GM10266 (cell line): ENCODE data around the gene MTPN.

Source experiments
- DNase-seq: peaks from one replicate; pipeline ENCODE4 v3.0.0; 2012; ENCODE audit errors: extremely low spot score
- TF ChIP-seq, protein P1 (sequence below): IDR thresholded peaks from 2 replicates; pipeline ENCODE4 v1.5.1; 2012; ENCODE audit warnings: mild to moderate bottlenecking, low read depth; ENCODE audit not compliant: control insufficient read depth, insufficient read depth; ENCODE audit errors: missing control alignments

Gene MTPN, protein sequence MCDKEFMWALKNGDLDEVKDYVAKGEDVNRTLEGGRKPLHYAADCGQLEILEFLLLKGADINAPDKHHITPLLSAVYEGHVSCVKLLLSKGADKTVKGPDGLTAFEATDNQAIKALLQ

DNA sequence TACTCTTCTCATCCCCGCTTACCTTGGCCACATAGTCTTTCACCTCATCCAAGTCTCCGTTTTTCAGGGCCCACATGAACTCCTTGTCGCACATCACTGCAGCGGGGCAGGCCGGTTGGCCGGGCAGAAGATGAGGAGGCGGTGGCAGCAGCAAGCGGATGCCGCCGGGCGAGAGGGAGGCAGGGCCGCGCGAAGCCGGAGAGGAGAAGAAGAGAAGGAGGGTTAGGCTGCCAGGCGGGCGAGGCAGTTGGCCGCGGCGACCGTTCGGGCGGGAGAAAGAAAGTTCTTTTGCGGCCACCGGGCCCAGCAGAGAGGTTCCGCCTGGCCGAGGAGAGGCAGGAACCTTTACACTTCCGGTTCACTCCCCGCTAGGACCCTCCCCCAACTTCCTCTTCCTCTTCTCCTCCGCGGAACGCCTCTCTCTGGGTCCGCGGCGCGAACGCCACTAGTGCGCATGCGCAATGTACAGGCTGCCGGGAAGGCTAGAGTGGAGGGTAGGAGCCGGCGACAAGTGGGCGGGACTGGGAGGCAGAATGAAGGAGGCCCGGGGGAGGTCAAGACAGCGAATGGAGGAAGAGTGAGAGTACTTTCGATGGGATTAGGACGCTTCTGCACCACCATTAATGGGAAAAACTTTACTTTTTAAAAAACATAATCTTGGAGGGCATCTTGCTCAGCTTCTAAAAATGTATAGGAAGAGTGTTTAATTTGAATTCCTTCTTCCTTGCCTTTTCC is at the start of gene MTPN:
TSS of gene MTPN (minus strand) at position 353 of the 735 bp plus-strand sequence. CDS start at position 94, 259 bp downstream.
- TF ChIP-seq, protein P1, sequence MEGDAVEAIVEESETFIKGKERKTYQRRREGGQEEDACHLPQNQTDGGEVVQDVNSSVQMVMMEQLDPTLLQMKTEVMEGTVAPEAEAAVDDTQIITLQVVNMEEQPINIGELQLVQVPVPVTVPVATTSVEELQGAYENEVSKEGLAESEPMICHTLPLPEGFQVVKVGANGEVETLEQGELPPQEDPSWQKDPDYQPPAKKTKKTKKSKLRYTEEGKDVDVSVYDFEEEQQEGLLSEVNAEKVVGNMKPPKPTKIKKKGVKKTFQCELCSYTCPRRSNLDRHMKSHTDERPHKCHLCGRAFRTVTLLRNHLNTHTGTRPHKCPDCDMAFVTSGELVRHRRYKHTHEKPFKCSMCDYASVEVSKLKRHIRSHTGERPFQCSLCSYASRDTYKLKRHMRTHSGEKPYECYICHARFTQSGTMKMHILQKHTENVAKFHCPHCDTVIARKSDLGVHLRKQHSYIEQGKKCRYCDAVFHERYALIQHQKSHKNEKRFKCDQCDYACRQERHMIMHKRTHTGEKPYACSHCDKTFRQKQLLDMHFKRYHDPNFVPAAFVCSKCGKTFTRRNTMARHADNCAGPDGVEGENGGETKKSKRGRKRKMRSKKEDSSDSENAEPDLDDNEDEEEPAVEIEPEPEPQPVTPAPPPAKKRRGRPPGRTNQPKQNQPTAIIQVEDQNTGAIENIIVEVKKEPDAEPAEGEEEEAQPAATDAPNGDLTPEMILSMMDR: no peak
- DNase-seq: peak; percentile 80

DNA sequence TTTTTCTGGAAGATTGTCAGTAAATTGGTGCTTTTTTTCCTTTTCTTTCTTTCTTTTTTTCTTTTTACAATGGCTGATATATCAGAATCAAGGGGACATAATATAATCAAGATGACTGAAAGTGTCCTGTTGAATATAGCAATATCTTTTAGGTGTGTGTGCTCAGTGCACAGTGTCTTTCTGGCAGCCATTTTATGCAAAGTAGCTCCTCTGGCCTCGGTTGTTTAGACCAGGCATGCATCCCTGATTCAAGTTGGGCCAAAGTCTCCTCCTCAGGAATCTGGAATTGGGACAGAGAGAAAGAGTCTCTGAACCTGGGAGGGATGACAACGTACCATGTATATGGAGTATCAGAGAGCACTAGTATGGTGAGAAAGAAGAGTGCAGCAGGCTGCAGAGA is 49.0 kb upstream of the MTPN start:
- no peak for DNase-seq
- TF ChIP-seq, protein P1: no peak

DNA sequence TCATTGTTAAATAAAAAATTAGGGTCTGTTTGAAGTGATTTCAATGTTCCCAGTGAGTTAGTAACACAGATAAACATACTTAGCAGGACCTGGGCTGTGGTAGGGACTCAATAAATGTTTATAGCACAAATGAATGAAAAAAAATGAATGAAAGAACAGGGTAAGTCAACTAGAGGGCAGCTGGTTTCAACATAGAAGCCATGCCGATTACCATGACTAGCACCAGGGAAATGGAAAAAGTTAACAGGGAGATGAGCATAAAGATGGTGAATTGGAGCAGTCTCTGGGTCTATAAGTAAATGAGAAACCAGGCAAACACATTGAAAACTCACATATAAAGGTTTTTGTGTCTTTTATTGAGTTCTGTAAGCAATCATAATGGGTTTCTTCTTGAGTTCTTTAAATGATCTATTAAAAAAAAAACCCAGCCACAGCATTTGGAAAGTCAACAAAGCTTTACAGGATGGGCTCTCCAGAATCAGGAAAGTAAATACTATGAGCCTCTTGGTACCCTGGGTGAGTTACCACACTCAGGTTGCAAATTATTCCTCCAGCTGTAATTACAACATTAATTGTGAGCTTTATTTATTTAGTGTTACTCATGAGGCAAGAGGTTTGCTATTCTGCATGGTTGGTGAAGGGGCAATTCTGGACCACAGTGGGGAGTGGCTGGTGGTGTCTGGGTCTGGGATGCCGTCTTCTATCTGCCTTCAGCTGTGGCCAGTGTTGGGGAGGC is 46.1 kb upstream of the MTPN start:
- TF ChIP-seq, protein P1: no peak
- DNase-seq: no peak

DNA sequence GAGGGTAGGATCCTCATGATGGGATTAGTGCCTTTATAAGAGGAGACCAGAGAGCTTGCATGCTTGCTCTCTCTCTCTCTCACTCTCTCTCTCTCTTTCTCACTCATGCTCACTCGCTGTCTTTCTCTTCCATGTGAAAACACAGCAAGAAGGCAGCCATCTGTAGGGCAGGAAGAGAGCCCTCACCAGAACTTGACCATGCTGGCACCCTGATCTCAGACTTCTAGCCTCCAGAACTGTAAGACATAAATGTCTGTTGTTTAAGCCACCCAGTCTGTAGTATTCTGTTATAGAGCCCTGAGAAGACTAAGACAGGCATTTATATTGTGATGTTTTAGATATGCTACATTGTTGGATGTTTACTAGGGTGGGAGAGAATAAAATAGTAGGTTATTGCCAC is 43.4 kb upstream of the MTPN start:
- DNase-seq: no peak
- TF ChIP-seq, protein P1: no peak

DNA sequence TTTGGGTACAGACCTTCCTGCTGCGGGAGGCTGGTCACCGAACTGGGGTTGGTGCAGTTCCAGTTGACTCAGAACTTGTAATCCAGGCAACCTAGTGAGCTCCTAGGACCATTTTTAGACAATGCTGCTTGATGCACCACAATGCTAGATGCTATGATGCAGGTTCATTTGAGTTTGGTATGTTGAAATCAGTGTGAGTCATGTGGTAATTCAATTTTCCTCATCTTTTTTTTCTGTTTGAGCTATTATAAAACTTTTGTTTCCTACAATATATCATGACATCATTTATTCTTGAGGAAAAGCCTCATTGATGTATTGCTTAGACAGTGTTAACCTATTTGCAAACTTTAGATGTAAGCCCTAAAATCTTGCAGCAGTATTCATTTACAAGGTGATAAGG is 40.9 kb upstream of the MTPN start:
- no peak for DNase-seq
- TF ChIP-seq, protein P1: no peak

DNA sequence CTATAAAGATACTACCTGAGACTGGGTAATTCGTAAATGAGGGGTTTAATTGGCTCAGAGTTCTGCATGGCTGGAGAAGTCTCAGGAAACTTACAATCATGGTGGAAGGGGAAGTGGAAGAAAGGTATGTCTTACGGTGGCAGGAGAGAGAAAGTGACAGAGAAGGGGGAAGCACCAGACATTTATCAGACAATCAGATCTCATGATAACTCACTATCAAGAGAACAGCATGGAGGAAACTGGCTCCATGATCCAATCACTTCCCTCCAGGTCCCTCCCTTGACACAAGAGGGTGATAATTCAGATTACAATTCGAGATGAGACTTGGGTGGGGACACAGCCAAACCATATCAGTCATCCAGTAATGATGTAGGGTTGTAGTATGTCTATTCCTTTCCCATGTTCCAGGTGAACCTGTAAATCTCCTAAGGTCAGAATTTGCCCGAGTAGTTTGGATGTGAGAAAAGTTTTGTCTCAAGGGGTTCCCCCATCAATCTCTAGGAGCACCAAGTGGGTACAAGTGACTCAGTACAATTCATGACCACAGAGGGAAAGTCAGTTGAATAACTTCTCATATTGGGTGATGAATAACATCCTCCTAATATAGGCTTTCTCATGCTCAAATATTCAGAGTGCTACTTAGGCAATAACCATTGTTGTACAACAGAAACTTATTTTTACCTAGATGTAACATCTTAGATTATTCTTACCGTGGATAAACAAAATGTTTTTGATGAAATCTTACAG is 39.7 kb upstream of the MTPN start:
- TF ChIP-seq, protein P1: no peak
- DNase-seq: no peak
